ENCODE measurements around the gene GPR160. TPM values are rescaled to one million over a fixed set of nuclear protein-coding genes. Genes with fewer than 3 reads are reported as not detected.
A peak's percentile ranks its signal among the peaks of the same experiment; 100 is the strongest.

The GPR160 gene
- total and polyA plus RNA-seq, 9 of the 15 experiments (the other 6 are each of a cell fraction or from before 2014, with no cell fraction given), result 1.3 to 10.5 (median 8.3) TPM

GRCh38 chr3:170100944-170101343 lies 63.1 kb downstream of the GPR160 start (continued):
- TF ChIP-seq DEAF1 (CRISPR knock-in tag; IDR thresholded peaks at IDR 0.05) (no peak), MAZ (CRISPR knock-in tag; conservative IDR thresholded peaks at IDR 0.05 in 1 of 2, IDR thresholded peaks at IDR 0.05 in 1 of 2) (no peak), MAFF (IDR thresholded peaks at IDR 0.05; ENCODE audit: low read length) (0 out of 2 replicates have a peak, but pooled peaks have one; percentile 11), ZBTB5 (IDR thresholded peaks at IDR 0.05) (no peak), USF1 (CRISPR knock-in tag; IDR thresholded peaks at IDR 0.05) (no peak), ZNF280B (CRISPR knock-in tag; IDR thresholded peaks at IDR 0.05) (no peak), ZNF518B (CRISPR knock-in tag; IDR thresholded peaks at IDR 0.05) (no peak), TCF3 (CRISPR knock-in tag; IDR thresholded peaks at IDR 0.05) (no peak), IRF9 (tag; IDR thresholded peaks at IDR 0.05) (no peak), HDAC1 (IDR thresholded peaks at IDR 0.05) (no peak), TSHZ1 (CRISPR knock-in tag; IDR thresholded peaks at IDR 0.05) (no peak)

Measured in K562 (cell line).